ENCODE measurements around the gene MOCS1. TPM values are rescaled to one million over a fixed set of nuclear protein-coding genes. Genes with fewer than 3 reads are reported as not detected.

MOCS1 gene
- polyA plus RNA-seq, 3 donors: 0.05 to 0.26 (median 0.12) TPM

GRCh38 chr6:39882531-39882899 lies 51.7 kb downstream of the MOCS1 start:
- Histone ChIP-seq H4K20me1 (ENCODE audit: insufficient read depth, low read length) (no peaks in the 10 kb centered on the region), H3K27me3 (ENCODE audit: control insufficient read depth in 2 of 2, insufficient read depth in 2 of 2, low read length in 2 of 2) (no peaks in the 10 kb centered on the region), H3K36me3 (replicated peaks in 1 of 2; ENCODE audit: control insufficient read depth in 1 of 2, insufficient read depth in 2 of 2, low read length in 2 of 2) (no peaks in the 10 kb centered on the region), H3K27ac (ENCODE audit: low read depth in 1 of 2, low read length in 2 of 2) (no peak overlapping the region), H3K4me1 (ENCODE audit: control insufficient read depth in 1 of 2, insufficient read depth in 2 of 2, low read length in 2 of 2) (no peaks in the 10 kb centered on the region), H2AFZ (ENCODE audit: insufficient read depth, low read depth, low read length, poor library complexity, severe bottlenecking) (no peak overlapping the region), H3K4me3 (replicated peaks in 1 of 3; ENCODE audit: low read depth in 2 of 3, low read length in 3 of 3) (no peak overlapping the region), H3K4me2 (replicated peaks; ENCODE audit: extremely low read depth, low read length, poor library complexity, severe bottlenecking) (no peak overlapping the region), H3K79me2 (ENCODE audit: insufficient read depth, low read length) (no peaks in the 10 kb centered on the region), H3K9me3 (replicated peaks in 1 of 2; ENCODE audit: control insufficient read depth in 1 of 2, insufficient read depth in 1 of 2, low read length in 2 of 2) (no peaks in the 10 kb centered on the region), H3K9ac (ENCODE audit: insufficient read depth, low read length, poor library complexity, severe bottlenecking) (no peak overlapping the region)
- H3K36me3 Mint-ChIP-seq: no peaks in the 10 kb centered on the region
- H3K4me3 Mint-ChIP-seq: no peak overlapping the region
- WGBS (ENCODE audit: insufficient coverage): 100% methylated on average over 2 of the region's 8 CpGs
- H3K27me3 Mint-ChIP-seq (ENCODE audit: low read depth in 3 of 3): peaks cover 0 to 6% (median 4%) of the 10 kb centered on the region in 3 donors
- peaks cover 0 to 4% (median 0%) of the 10 kb centered on the region in 7 donors for H3K9me3 Mint-ChIP-seq
- no peak for DNase-seq
- H3K27ac Mint-ChIP-seq: no peak overlapping the region
- no peak for TF ChIP-seq CTCF (IDR thresholded peaks at IDR 0.05)
- H3K4me1 Mint-ChIP-seq: no peaks in the 10 kb centered on the region
- intact Hi-C loops (cut with micrococcal nuclease): no loop called here

GRCh38 chr6:39881851-39882530 lies 52.3 kb downstream of the MOCS1 start:
- no peaks in the 10 kb centered on the region for H3K4me1 Mint-ChIP-seq
- intact Hi-C loops (cut with micrococcal nuclease): no loop called here

More at GRCh38 chr6:39881851-39882530, 52.3 kb downstream of the MOCS1 start:
- WGBS (ENCODE audit: insufficient coverage): 89% methylated on average over 9 of the region's 16 CpGs
- no peak for TF ChIP-seq CTCF (IDR thresholded peaks at IDR 0.05)
- no peaks in the 10 kb centered on the region for H3K9me3 ChIP-seq (replicated peaks in 1 of 2; ENCODE audit: control insufficient read depth in 1 of 2, insufficient read depth in 1 of 2, low read length in 2 of 2)
- H3K4me3 ChIP-seq (replicated peaks in 1 of 3; ENCODE audit: low read depth in 2 of 3, low read length in 3 of 3): no peak overlapping the region
- no peak overlapping the region for H3K4me3 Mint-ChIP-seq
- H2AFZ ChIP-seq (ENCODE audit: insufficient read depth, low read depth, low read length, poor library complexity, severe bottlenecking): no peak overlapping the region
- DNase-seq: no peak
- H3K27ac Mint-ChIP-seq: no peak overlapping the region
- H3K4me1 ChIP-seq (ENCODE audit: control insufficient read depth in 1 of 2, insufficient read depth in 2 of 2, low read length in 2 of 2): no peaks in the 10 kb centered on the region
- no peak overlapping the region for H3K9ac ChIP-seq (ENCODE audit: insufficient read depth, low read length, poor library complexity, severe bottlenecking)
- no peaks in the 10 kb centered on the region for H3K36me3 Mint-ChIP-seq
- H3K79me2 ChIP-seq (ENCODE audit: insufficient read depth, low read length): no peaks in the 10 kb centered on the region
- peaks cover under 1 to 5% (median 5%) of the 10 kb centered on the region in 3 donors for H3K27me3 Mint-ChIP-seq (ENCODE audit: low read depth in 3 of 3)
- H3K36me3 ChIP-seq (replicated peaks in 1 of 2; ENCODE audit: control insufficient read depth in 1 of 2, insufficient read depth in 2 of 2, low read length in 2 of 2): no peaks in the 10 kb centered on the region
- H3K27ac ChIP-seq (ENCODE audit: low read depth in 1 of 2, low read length in 2 of 2): no peak overlapping the region
- peaks cover 0 to 4% (median 0%) of the 10 kb centered on the region in 7 donors for H3K9me3 Mint-ChIP-seq
- no peaks in the 10 kb centered on the region for H3K27me3 ChIP-seq (ENCODE audit: control insufficient read depth in 2 of 2, insufficient read depth in 2 of 2, low read length in 2 of 2)
- no peaks in the 10 kb centered on the region for H4K20me1 ChIP-seq (ENCODE audit: insufficient read depth, low read length)
- H3K4me2 ChIP-seq (replicated peaks; ENCODE audit: extremely low read depth, low read length, poor library complexity, severe bottlenecking): no peak overlapping the region
